HG03457 (cell line): Measurements from ENCODE around the gene CDK17.

ENCODE experiments used
- ATAC-seq: cut with Tn5 transposase; IDR thresholded peaks from one replicate; pipeline ENCODE4 v1.9.1; 2021; ENCODE audit warnings: moderate number of reproducible peaks; ENCODE audit not compliant: unreplicated experiment

CDK17 gene

DNA sequence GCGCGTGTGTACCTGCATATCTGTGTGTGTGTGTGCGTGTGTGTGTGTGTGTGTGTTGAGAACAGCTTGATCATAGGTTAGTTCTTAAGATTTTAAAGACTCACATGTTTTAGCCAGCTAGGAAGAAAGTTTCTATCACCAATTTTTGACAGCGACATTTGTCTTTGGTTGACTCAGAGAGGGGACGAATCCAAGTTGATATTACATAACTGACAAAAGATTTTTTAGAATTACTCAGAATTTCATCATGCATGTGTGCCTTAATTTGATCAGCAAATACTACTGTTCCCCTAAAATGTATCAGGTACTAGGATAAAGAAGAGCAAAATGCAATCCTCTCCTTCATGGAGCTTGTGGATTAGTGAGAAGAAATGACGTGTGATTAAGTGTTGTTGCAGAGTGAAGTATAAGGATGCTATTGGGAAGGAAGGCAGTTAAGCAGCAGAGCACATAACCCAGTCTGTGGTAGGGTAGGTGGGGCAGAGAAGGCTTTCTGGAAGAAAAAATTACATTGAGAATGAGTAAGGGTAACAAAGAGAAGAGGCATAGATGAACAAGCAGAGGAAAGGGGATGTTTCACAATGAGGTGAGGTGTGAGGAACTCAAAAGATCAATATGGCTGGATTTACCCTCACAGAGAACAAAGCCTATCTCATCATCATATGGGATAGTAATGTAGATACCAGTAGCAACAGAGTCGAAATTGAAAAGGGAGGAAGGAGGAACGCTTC, 128.6 kb downstream of the CDK17 start:
- no peak for ATAC-seq

DNA sequence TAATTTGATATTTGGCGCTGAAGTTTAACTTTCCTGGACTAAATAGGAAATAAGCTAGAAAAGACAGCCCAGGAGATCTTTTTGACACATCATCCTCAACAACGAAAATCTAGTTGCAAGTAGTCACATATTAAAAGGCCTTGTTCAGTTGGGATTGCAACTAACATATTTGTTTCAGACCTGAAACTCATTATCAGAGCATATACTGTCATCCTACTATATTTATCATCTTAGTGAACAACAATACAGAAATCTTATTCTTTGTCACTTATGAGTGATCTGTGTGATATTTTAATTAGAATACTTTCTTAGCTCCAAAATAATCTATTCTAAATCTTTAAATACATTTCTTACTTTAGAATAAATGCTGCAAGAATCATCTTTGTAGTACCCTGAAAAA, 134.0 kb downstream of the CDK17 start:
- no peak for ATAC-seq

GRCh38 chr12:96265836-96266235, 134.4 kb downstream of the CDK17 start:
- ATAC-seq: no peak

GRCh38 chr12:96265400-96265799, 134.8 kb downstream of the CDK17 start:
- ATAC-seq: no peak

- no peak for ATAC-seq
These were observed 136.8 kb downstream of the CDK17 start for GRCh38 chr12:96263449-96263902.

DNA sequence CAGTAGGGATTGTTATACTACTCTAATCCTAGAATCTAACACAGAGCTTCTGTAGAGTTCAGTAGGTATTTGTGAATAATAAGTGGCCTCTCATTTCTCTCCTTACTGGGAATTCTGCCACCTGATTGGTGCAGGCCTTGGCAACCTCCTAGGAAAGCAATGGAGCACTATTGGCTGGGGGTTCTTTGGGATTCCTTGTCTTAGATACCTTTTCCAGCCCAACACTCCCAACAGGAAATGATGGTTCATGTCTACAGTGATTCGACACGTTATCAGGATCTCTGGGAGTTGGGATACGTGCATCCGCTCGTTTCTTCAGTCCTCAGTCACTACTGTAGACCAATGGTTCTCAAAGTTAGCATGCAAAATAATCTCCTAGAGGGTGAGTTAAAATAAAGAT, 138.7 kb downstream of the CDK17 start:
- no peak for ATAC-seq

- no peak for ATAC-seq
These were observed 139.6 kb downstream of the CDK17 start for GRCh38 chr12:96260644-96261043.

GRCh38 chr12:96260231-96260630, 140.0 kb downstream of the CDK17 start:
- no peak for ATAC-seq

- no peak for ATAC-seq
These were observed 141.9 kb downstream of the CDK17 start for GRCh38 chr12:96258104-96258961.

DNA sequence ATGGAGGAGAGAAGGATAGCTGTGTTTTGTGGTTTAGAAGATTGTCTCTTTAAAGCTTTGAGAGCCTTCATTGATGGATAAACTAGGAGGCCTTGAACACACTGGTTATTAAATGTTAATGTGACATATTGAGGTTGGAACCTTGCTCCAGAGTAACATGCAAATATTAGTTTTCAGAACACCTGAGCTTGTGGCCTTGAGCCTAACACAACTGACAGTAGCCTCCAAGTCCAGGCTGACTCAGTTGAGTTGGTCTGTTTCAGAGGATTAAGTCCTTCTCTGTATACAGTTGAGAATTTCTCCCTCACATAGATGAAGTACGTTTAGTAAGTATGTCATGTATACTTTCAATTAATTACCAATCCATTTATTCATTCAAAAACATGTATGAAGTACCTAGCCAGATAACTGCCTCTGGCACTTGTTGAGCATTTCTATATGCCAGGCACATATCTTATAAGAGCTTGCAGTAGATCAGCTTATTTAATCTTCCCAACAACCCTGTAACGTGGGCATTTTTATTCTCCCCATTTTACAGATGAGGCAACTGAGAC, 142.6 kb downstream of the CDK17 start:
- ATAC-seq: no peak

GRCh38 chr12:96256672-96257361, 143.4 kb downstream of the CDK17 start:
- ATAC-seq: no peak

DNA sequence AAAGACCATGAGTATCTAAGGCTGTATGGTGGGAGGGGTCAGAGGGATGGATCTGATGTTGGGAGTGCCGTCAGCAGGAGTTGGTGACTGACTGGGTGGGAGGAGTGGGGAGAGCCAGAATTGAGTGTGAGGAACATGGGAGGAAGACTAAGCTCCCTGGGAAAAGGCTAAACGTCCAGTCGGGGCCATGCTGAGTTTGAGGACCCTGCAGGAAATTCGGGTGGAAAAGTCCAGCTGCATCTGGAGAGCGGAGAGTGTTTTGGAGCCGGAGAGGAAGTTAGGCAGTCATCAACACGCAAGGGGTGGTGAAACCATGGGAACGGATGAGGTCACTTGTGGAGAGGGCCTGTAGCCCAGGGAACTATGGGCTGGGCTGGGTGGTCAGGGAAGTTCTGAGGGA, 145.2 kb downstream of the CDK17 start:
- ATAC-seq: no peak

DNA sequence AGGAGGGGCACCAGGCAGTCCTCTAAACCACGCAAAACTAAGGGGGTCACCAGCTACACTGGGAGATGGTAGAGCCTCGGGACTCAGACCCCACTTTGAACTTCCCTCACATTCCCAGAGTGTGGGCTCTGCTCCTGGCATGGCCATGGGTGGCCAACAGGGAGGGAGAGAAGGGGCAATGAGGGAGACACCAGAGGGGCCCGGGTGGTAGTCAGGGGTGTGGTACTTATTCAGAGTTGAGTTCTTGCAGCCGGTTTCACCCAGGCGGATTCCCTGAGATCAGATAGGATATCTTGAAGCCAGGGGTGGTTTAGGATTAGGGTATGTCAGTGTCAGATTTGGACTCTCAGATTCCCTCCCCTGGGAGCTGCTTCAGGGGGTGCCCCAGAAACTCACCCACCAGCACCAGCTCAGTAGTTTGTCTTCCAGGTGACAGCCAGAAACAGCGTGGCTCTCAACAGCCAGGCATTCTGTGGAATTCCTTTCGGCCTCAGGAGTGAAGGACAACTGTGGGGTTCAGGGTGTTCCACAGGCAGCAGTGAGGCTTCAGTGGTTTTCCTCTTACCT, 150.0 kb downstream of the CDK17 start:
- no peak for ATAC-seq

DNA sequence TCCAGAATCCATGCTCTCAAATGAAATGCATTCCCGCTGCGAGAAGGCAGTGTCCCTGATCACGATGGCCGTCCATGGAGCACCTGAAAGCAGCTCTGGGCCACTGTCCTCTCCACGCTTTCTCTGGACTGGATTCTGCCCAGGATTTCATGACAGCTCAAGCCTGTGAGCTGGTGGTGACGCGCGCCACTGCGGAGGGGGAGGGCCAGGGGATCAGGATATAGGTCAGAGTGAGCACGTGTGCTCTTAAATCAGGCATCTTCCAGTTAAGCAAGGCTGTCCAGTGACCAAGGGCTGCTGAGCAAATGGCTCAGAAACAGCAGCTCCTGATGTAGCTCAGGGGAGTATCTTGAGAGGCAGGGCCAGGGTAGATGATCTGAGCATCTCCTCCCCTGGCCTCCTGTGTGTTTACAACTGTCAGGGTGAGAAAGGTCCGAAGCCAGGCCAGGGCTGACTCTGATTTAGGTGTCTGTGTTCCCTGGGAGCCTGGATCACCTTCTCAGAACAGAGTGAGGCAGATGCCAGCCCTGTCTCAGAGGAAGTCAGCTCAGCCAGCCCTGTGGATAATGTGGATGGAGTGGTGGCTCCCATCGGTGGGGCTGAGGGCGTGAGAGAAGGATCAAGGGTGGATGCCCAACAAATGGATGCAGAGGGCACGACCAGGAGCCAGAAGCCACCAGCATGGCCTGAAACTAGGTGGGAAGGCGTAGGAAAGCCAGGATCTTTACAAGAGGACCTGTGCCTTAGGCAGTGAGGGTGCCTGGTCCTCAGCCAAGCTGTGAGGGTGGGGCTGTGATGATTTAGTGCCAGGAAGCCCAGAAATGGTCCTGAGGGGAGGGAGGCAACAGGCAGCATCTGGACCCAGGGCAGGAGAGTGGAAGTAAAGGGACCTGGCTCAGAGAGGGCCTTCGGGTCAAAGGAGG, 150.8 kb downstream of the CDK17 start:
- no peak for ATAC-seq

DNA sequence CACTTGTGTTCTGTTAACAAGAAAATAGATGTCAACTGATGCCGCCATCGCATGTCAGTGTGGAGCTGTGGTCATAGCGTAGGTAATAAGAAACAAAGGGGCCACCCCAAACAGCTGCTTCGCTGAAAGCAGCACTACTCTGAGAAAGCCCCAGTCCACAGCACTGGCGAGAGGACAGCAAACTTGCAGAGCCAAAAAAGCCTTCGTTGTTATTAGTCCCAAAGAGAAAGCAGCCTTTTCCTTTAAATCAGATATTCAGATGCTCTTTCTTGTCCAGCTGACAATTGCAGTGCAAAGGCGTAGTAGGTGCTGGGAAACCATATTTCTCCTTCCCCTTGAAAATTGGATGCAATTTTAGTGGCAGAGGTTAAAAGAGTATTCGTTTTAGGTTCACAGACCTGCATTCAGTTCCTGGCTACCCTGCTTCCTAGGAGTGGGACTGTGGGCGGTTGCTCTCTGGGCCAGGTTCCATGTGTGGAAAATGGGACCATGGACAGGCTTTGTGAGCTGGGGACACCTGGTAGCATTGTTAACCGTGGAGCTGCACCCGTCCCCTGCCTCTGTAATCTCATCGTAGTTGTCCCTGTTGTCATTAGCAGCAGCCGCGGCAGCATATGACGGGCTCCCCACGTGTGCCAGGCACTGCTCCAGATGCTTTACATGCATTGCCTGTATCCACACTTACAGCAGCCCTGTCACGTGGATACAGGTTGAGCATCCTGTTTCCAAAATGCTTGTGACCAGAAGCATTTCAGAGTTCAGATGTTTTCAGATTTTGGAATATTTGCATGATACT, 151.9 kb downstream of the CDK17 start:
- ATAC-seq: no peak

- ATAC-seq: no peak
These were observed 152.7 kb downstream of the CDK17 start for GRCh38 chr12:96247563-96247962.

DNA sequence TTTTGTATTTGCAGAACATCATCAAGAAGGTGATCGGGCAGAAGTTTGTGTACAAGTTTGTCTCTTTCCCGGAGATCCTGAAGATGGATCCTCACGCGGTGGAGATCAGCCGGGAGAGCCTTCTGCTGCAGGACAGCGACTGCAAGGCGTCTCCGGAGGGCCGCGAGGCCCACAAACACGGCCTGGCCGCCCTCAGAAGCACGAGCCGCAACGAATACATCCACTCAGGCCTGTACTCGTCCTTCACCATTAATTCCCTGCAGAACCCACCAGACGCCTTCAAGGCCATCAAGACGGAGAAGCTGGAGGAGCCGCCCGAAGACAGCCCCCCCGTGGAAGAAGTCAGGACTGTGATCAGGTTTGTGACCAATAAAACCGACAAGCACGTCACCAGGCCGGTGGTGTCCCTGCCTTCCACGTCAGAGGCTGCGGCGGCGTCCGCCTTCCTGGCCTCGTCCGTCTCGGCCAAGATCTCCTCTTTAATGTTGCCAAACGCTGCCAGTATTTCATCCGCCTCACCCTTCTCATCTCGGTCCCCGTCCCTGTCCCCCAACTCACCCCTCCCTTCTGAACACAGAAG, 153.2 kb downstream of the CDK17 start:
- no peak for ATAC-seq

DNA sequence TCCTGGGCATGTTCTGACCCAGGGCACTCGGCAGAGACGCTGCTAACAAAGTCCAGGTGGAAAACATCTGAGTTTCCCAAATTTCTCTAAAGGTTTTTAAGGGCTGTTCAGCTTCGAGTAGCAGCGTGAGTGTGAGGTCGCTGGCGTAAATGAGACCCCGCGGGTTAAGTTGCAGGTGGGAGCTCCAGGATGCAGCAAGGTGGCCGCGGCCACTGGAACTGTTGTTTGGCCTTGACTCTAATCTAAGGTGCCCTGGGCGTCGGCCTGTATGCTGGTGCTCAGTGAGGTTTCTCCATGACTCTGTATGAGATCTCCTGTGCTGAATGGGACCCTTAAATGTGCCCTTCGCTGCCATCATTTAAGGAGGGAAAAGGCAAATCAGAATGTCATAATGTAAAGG, 155.4 kb downstream of the CDK17 start:
- no peak for ATAC-seq

DNA sequence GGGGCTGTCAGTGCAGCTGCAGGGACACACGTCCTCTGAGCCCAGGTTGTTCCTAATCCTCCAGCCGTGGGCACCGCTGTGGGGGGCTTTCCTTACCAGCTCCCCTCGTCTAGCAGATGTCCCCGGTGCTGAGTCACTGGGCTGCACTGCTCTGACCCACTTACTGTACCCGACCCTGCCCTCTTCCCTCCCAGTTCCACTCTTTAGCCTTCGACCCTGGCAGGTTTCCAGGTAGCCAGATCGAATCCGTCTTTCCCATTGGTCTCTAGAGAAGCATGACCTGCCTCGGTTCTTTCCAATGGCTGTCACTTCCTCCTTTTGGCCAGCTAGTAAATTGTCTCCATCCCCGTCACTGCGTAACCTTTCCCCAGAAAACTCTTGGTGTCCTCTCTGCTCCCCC, 157.6 kb downstream of the CDK17 start:
- no peak for ATAC-seq
